GM20431 (cell line): ENCODE data around the gene TRIM46.

Source experiments
- in situ Hi-C: fragments of 300-500 bp; cut with MseI, MboI; formaldehyde crosslinking; loops from one replicate; pipeline ENCODE4 v1.15.0; 2020; ENCODE audit warnings: low sequenced_read_pairs; ENCODE audit not compliant: unreplicated experiment

The TRIM46 gene

DNA sequence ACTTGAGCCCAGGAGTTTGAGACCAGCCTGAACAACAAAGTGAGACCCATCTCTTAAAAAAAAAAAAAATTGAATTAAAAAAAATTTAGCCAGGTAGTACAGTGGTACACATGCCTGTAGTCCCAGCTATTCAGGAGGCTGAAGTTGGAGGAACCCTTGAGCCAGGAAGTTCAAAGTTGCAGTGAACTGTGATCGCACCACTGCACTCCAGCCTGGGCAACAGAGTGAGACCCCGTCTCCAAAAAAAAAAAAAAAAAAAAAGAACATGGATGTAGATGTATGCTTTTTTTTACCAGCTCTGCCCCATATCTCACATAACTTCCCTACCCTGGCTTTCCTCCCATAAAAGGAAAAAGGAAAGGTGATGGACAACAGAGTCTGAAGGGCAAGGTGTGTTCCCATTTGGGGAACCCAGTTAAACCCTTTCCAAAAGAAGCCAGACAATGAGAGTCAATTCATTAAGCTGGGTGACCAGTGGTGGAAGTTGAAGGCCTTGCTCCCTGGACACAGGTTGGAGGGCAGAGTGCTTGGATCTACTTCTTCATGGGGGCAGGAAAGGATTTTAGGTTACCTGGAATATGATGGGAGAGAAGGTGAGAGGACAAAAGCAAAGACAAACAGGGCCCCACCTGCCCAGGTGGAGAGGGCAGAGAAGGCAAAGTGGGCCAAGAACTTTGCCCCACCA, 3.4 kb upstream of the TRIM46 start:
- in situ Hi-C loops: no loop called here

DNA sequence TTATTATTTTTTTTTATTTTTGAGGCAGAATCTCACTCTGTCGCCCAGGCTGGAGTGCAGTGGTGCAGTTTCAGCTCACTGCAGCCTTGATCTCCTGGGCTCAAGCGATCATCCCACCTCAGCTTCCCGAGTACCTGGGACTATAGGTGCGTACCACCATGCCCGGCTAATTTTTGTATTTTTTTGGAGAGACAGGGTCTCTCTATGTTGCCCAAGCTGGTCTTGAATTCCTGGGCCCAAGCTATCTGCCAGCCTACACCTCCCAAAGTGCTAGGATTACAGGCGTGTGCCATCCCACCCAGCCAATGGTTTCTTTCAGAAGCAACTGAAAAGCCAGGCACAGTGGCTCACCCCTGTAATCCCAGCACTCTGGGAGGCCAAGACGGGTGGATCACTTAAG, 2.8 kb upstream of the TRIM46 start:
- in situ Hi-C loops: no loop called here

DNA sequence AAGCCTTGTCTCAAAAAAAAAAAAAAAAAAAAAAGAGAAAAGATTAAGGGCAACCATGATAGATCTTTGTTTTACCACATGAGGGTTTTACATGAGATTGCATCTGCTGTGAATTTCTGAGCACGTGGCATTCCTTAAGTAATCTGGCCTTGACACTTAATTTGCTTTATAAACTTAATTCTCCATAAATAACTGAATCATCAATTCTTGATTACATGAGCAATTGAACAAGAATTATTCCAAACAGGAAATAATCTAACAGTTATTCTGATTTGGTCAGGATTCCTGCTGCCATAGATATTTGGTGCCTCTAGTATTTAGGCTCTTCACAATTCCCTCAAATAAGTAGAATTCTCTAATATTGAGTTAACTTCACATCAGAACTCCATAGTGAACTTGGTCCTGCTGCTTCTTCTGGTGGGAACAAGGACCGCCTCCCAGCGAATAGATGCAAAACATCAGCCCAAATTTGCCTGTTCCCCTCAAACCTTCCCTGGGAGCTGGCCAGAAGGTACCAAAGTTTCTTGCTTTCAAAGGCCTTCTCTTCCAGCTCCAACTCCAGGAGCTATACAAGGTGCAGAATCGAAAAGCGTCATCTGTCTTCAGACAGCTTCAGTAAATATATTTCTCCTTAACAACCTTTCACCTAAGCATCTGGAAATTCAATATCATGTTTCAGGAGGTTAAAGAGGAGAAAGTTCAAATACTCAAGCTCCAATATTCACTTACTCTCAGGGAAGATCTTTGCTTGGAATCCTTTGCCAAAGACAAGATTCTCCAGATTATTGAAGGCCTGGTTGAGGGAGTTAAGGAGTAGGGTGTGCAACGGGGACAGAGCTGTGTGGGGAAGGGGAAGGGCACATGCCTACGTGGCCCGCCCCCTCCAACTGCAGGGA, 1.6 kb upstream of the TRIM46 start:
- in situ Hi-C loops: no loop called here

DNA sequence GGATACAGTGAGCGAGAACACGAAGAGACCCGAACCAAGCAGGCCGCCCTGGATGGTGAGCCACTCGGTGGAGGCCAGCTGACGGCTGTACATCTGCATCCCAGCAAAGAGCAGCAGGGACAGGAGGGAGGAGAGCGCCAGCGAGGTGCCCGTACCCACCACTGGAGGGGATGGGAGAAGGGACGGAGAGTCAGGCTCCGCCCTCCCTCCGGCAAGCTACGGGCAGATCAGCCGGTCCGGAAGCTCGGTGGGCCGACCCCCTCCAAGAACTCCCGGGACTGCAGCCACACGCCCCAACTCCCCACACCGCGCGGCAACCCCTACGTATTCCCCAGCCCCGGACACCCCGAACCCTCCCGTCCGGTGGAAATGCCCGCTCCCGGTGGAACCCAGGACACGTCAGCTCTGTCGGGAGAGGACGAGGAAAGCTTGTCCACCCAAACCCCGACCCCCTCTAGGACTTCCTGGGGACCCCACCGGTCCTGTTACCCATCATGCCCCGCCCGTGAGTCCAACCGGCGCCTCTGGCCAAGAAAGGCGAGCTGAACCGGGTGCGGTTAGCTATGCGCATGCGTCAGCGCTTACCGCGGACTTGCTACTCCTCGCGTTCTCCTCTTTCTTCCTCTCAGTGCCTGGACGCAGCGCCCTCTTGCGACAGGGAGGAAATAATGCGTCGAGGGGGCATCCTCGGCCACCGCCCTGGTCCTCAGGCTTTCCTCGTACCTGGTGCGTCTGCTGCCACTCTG, 744 bp upstream of the TRIM46 start, which contains the start of gene KRTCAP2:
TSS of gene KRTCAP2 (minus strand) at position 573 of the 746 bp plus-strand sequence. CDS start at position 493, 80 bp downstream.
- in situ Hi-C loops: no loop called here

DNA sequence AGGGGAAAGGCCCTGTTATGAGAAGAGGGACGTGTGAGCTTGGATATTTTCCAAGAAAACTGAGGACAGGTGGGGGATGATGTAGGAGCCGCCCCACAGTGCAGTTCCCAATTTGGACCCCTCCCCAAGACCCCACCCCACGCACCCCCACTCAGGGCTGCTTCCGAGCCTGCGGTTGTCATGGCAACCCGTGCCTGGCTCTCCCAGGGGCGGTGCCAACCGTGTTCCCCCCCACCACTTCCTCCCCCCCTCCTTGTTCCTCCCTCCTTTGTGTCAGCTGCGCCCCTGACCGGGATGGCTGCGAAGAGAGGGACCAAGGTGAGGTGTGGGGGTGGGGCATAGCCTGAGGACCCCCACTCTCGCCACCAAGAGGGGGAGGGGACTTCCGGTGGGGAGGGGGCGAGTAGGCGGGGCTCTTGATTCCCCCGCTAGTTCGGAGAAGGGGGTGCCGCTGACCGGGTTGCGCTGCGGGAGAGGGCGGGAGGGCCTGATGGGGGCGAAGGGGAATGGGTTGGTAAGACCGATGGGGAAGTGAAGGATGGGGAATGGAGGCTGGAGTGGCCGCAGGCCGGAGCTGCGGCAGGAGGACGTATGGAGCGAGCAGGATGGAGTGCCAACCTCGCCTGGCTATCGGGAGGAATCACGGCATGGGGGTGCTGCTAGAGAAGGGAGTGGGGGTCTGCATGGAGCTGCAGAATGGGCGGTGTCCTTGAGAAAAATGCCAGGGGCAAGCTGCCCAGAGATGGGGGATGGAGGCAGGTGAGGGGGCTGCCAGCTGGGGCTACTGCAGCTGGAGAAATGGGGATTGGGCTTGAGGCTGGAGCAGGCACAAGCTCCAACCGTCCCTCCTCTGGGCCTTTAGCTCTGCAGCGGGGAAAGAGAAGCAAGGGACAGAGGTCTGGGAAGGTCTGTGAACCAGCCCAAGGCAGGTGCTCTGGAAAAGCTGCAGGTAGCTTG, 953 bp downstream of the TRIM46 start:
- in situ Hi-C loops: no loop called here

DNA sequence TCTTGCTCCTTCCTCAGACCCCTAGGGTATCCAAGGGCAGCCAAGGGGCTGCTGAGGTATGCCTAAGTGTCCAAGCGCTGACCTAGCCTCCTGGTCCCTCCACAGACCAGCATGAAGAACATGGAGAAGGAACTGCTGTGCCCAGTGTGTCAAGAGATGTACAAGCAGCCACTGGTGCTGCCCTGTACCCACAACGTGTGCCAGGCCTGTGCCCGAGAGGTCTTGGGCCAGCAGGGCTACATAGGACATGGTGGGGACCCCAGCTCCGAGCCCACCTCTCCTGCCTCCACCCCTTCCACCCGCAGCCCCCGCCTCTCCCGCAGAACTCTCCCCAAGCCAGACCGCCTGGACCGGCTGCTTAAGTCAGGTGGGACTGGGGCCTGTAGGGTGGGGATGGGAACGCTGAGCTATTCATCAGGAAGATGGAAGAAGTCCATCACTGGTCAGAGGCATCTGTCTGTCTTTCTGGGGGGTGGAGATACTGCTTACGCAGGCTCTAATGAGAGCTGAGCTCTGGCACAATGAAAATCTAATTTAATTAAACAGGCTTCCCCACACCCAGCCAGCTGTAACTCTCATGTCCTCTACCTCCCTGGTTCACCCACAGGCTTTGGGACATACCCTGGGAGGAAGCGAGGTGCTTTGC, 1.8 kb downstream of the TRIM46 start:
- in situ Hi-C loops: no loop called here

DNA sequence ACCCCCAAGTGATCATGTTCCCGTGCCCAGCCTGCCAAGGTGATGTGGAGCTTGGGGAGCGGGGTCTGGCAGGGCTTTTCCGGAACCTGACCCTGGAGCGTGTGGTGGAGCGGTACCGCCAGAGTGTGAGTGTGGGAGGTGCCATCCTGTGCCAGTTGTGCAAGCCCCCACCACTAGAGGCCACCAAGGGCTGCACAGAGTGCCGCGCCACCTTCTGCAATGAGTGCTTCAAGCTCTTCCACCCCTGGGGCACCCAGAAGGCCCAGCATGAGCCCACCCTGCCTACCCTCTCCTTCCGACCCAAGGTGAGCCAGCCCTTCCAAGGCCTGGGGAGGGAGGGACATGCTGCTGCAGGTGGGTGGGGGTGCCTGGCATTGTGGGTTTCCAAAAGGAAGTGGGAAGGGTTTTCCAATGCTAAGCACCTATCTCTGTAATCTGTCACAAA, 2.3 kb downstream of the TRIM46 start:
- in situ Hi-C loops: no loop called here

DNA sequence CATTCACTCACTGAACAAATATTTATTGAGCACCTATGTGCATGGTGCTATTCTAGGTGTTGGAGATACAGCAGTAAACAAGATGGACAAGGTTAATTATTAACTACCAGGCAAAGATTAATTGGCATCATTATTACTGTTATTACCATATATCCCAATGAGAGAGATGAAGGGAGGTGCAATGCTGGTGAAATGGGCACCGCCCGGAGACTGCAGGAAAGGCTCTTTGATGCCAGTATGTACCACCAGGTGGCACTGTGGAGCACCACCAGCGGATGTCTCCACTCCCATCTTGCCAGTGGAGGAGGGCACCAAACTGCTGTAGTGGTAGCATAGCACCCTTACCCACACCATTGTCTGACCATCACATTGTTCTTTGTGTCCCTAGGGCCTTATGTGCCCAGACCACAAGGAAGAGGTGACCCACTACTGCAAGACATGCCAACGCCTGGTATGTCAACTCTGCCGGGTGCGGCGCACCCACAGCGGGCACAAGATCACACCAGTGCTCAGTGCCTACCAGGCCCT, 3.0 kb downstream of the TRIM46 start:
- in situ Hi-C loops: no loop called here

DNA sequence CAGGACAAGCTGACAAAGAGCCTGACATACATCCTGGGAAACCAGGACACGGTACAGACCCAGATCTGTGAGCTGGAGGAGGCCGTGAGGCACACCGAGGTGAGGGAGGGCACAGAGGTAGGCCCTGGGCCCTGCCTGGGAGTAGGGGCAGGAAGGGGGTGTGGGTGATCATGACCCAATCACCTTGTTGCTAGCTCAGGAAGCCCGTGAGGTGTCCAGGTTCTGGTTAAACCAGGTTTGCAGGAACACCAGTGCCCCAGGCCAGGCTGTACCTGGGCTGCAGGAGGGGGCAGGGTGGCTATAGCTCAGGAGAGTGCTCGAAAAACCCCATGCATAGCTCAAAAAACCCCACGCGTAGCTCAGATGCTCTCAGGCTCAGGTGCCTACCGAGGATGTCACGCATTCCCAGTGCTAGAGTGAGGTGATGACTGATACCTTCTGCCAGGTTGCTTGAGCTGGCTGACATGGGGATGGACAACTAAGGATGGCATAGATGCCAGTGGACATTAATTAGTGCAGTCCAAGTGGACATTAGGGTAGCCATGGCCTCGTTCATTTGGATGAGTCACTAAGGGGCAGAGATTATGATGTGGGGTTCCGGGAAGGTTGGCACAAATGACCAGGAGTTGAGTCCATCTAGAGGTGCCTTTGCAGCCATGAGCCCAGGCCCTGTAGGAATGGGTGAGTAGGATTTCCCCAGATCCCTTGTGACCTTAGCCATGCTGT, 3.7 kb downstream of the TRIM46 start:
- in situ Hi-C loops: no loop called here

DNA sequence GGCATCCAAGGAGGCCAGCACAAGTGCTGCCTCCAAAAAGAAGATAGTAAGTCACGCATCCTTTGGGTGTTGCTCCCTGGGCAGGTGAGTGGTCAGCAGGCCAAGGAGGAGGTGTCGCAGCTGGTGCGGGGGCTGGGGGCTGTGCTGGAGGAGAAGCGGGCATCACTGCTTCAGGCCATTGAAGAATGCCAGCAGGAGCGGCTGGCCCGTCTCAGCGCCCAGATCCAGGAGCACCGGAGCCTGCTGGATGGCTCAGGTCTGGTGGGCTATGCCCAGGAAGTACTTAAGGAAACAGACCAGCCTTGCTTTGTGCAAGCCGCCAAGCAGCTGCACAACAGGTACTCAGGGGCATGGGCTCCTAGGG, 4.3 kb downstream of the TRIM46 start:
- in situ Hi-C loops: no loop called here

DNA sequence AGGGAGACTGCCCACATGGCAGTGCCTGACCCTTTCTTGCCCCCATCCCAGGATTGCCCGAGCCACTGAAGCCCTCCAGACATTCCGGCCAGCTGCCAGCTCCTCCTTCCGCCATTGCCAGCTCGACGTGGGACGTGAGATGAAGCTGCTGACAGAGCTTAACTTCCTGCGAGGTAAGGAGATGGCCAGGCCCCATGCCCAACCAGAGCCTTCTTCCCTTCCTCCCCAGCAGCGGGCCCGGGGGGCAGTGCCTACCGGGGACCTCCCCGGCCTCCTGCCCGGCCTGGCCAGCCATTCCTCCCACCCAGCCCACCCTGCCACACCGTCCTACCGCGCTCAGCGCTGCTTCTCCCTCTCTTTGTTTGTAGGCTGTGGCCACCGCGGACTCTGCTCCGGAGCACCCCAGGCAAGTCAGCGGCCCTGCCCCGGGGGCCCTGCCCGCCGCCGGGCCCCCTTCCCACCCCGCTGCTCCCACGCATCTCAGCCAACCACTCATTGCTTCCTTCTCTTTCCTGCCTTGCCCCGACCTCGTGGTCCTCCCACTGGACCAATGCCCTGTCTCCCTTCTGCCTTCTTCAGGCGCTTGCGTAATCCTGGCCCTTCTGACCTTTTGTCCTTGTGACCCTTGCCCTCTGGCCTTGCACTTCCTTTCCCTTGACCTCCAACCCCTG, 4.9 kb downstream of the TRIM46 start:
- in situ Hi-C loops: no loop called here

DNA sequence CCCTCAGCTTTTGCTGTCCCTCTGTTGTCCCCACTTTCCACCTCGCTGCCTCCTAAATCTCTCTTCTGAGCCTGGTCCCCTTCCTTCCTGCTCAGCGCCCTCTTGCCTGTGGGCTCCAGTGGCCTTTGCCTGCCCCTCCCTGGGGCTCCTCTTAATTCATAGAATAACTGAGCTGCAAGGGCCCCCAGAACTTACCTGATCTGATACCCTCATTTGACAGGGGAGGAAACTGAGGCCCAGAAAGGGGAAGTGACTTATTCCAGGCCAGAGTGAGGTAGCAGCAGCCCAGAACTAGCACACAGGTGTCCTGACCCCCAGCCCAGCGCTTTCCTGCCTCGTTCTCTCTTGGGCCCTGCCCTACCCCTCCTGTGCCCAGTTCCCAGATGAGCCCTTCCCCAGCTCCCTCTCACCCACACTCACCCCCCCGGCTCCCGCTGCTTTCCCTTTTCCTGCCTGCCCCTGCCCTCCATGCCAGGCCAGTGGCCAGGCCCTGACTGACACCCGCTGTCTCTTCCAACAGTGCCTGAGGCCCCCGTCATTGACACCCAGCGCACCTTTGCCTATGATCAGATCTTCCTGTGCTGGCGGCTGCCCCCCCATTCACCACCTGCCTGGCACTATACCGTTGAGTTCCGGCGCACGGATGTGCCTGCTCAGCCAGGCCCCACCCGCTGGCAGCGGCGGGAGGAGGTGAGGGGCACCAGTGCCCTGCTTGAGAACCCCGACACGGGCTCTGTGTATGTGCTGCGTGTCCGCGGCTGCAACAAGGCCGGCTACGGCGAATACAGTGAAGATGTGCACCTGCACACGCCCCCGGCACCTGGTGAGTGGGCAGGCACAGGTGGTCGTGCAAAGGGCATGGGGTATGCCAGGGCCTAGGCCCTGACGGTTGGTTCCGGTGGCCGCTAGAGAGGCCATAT, 5.7 kb downstream of the TRIM46 start:
- in situ Hi-C loops: no loop called here

DNA sequence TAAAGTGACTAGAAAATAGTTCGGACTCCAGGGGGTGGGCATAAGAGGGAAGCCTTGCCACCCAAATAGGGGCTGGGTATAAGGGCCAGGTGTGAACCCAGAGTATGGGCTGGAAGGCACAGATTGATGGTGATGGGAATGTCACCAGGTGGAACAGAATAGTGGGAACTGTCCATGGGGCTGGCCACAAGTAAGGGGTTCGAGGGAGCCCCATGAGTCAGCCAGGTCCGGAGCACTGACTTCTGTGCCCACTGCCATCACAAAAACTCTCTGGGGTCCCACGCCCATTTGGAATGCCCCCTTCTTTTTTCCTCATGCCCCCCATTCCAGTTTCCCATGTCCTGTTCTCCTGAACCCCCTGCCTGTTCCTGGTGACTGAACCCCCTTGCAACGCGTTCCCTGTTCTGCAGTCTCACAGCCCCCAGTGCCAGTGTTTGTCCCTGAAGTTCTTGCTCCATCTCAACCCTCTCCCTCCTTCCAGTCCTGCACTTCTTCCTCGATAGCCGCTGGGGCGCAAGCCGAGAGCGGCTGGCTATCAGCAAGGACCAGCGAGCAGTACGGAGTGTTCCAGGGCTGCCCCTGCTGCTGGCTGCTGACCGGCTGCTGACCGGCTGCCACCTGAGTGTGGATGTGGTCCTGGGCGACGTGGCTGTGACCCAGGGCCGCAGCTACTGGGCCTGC, 7.9 kb downstream of the TRIM46 start:
- in situ Hi-C loops: no loop called here

DNA sequence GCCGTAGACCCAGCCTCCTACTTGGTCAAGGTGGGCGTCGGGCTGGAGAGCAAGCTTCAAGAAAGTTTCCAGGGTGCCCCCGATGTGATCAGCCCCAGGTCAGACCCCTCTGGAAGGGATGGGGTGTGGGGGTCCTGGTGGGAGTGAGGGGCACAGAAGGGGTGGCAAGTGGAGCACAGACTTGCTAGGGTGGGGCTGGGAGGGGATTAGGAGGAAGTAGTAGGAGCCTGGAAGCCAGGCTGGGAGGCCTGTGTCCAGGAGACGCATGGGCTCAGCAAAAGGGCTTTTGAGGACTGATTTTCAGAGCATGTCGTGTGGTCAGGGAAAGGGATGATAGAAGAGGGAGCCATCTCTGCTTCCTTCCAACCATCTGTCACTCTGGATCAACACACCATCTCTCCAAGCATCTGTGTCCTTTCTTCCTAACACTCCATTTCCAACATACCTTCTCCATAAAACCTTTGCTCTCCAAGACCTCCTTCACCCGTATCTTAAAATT, 8.5 kb downstream of the TRIM46 start:
- in situ Hi-C loops: no loop called here

DNA sequence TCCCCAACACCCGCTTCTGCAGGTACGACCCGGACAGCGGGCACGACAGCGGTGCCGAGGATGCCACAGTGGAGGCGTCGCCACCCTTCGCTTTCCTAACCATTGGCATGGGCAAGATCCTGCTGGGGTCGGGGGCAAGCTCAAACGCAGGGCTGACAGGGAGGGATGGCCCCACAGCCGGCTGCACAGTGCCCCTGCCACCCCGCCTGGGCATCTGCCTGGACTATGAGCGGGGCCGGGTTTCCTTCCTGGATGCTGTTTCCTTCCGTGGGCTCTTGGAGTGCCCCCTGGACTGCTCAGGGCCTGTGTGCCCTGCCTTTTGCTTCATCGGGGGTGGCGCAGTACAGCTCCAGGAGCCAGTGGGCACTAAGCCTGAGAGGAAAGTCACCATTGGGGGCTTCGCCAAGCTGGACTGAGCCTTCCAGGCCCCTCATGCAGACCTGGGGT, 10.1 kb downstream of the TRIM46 start:
- in situ Hi-C loops: no loop called here

DNA sequence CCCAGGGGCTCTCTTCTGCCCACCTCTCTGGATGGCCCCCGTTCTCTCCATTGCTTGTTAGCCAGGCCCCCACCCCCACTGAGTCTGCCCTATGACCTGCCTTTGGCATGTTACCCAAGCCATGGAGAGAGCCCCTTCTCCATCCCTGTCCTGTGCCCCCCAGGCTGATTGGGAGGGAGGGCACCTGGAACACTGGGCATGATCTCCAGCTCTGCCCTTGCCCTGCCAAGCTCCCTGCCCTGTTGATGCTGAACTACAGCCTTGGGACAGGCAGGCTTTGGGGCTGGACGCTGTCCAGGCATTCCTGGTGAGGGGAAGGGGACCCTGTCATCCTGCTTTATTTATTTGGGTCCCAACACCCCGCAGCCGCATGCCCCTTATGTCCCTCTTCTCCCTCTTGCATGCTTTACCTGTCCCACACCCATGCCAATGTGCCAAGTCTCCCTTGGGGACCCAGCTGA, 10.7 kb downstream of the TRIM46 start:
- in situ Hi-C loops: no loop called here
